Measurements from ENCODE around the gene MAGED2.
"Not testable (repeated sequence)": the region's sequence is repeated elsewhere in the genome, so short reads cannot be mapped to it uniquely, and the experiment has no call there.

MAGED2 gene

GRCh38 chrX:54786967-54787366 lies 20.6 kb upstream of the MAGED2 start:
- in situ Hi-C loops (cut with HindIII; ENCODE audit: low sequenced_read_pairs): no loop called here
- no peak for TF ChIP-seq CTCF (IDR thresholded peaks at IDR 0.05; ENCODE audit: low read depth, low read length, missing control alignments)
- no peak for DNase-seq (ENCODE audit: low read depth)
- H3K4me3 ChIP-seq (ENCODE audit: low read depth, low read length): no peak overlapping the region

- no peak for DNase-seq (ENCODE audit: low read depth)
- in situ Hi-C loops (cut with HindIII; ENCODE audit: low sequenced_read_pairs): no loop called here
- TF ChIP-seq CTCF (IDR thresholded peaks at IDR 0.05; ENCODE audit: low read depth, low read length, missing control alignments): no peak
- no peak overlapping the region for H3K4me3 ChIP-seq (ENCODE audit: low read depth, low read length)
Measured at GRCh38 chrX:54788446-54788845, 19.1 kb upstream of the MAGED2 start.

GRCh38 chrX:54789405-54789804 lies 18.1 kb upstream of the MAGED2 start:
- DNase-seq (ENCODE audit: low read depth); in situ Hi-C loops (cut with HindIII; ENCODE audit: low sequenced_read_pairs); H3K4me3 ChIP-seq (ENCODE audit: low read depth, low read length): not testable (repeated sequence)

- TF ChIP-seq CTCF (IDR thresholded peaks at IDR 0.05; ENCODE audit: low read depth, low read length, missing control alignments): no peak
- no peak overlapping the region for H3K4me3 ChIP-seq (ENCODE audit: low read depth, low read length)
- in situ Hi-C loops (cut with HindIII; ENCODE audit: low sequenced_read_pairs): no loop called here
- no peak for DNase-seq (ENCODE audit: low read depth)
Measured at GRCh38 chrX:54794028-54794427, 13.5 kb upstream of the MAGED2 start.

GRCh38 chrX:54794795-54795194 lies 12.8 kb upstream of the MAGED2 start:
- DNase-seq (ENCODE audit: low read depth): no peak
- no peak for TF ChIP-seq CTCF (IDR thresholded peaks at IDR 0.05; ENCODE audit: low read depth, low read length, missing control alignments)
- in situ Hi-C loops (cut with HindIII; ENCODE audit: low sequenced_read_pairs): no loop called here

GRCh38 chrX:54798137-54798536 lies 9.4 kb upstream of the MAGED2 start, which contains the start of gene ITIH6:
Gene ITIH6, minus strand, starts transcription at chrX:54798255. Its CDS starts 45 bp downstream, at chrX:54798210.
- no peak for DNase-seq (ENCODE audit: low read depth)
- in situ Hi-C loops (cut with HindIII; ENCODE audit: low sequenced_read_pairs): no loop called here
- no peak for TF ChIP-seq CTCF (IDR thresholded peaks at IDR 0.05; ENCODE audit: low read depth, low read length, missing control alignments)
- no peak within 1 kb of the TSS for H3K4me3 ChIP-seq (ENCODE audit: low read depth, low read length)

More at GRCh38 chrX:54794795-54795194, 12.8 kb upstream of the MAGED2 start:
- no peak overlapping the region for H3K4me3 ChIP-seq (ENCODE audit: low read depth, low read length)

GRCh38 chrX:54799046-54799445 lies 8.5 kb upstream of the MAGED2 start:
- TF ChIP-seq CTCF (IDR thresholded peaks at IDR 0.05; ENCODE audit: low read depth, low read length, missing control alignments): no peak
- no peak overlapping the region for H3K4me3 ChIP-seq (ENCODE audit: low read depth, low read length)
- no peak for DNase-seq (ENCODE audit: low read depth)
- in situ Hi-C loops (cut with HindIII; ENCODE audit: low sequenced_read_pairs): no loop called here
